Esophagus squamous epithelium (tissue), 4 donors: Measurements from ENCODE around the gene ITGA8.

Experiments
- POLR2A ChIP-seq, 4 donors: fragments of 450-650 bp; IDR thresholded peaks; one replicate each; pipeline ENCODE4 v1.6.1; 2017; ENCODE audit warnings: antibody characterized with exemption in 4 of 4, mild to moderate bottlenecking in 4 of 4, moderate library complexity in 3 of 4
- TF ChIP-seq, protein P1 (sequence below), 6 experiments: fragments of 450-650 bp in 4 of 6; fragments of 200-600 bp in 2 of 6; sonication (generic) in 2 of 6; IDR thresholded peaks; one replicate each; pipeline ENCODE4 v1.5.1; 2016 to 2019; ENCODE audit warnings: antibody characterized with exemption in 6 of 6, mild to moderate bottlenecking in 4 of 6, moderate library complexity in 4 of 6

DNA sequence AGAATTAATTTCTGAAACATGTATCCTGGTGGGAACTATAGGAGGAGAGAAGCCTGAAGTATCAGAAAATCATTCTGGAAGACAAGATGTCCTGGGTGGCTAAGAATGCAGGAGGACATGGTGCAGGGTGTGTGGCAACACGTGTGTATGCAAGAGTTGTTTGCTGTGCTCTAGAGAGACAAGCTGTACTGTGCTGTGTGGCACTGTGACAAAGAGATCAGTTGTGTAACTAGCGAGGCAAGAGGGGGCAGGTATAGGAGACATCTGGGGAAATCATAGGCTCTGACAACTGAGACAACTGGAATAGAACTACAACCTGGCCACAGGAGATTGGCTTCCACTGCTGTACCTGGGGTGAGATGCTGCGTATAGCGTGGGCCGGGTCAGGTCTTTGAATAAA, 9.3 kb downstream of the ITGA8 start:
- TF ChIP-seq, protein P1, sequence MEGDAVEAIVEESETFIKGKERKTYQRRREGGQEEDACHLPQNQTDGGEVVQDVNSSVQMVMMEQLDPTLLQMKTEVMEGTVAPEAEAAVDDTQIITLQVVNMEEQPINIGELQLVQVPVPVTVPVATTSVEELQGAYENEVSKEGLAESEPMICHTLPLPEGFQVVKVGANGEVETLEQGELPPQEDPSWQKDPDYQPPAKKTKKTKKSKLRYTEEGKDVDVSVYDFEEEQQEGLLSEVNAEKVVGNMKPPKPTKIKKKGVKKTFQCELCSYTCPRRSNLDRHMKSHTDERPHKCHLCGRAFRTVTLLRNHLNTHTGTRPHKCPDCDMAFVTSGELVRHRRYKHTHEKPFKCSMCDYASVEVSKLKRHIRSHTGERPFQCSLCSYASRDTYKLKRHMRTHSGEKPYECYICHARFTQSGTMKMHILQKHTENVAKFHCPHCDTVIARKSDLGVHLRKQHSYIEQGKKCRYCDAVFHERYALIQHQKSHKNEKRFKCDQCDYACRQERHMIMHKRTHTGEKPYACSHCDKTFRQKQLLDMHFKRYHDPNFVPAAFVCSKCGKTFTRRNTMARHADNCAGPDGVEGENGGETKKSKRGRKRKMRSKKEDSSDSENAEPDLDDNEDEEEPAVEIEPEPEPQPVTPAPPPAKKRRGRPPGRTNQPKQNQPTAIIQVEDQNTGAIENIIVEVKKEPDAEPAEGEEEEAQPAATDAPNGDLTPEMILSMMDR (IDR thresholded peaks at IDR 0.05) = no peak
- no peak for TF ChIP-seq POLR2A (IDR thresholded peaks at IDR 0.05)
